Ramos (cell line): ENCODE data around the gene ZNF683.

Source experiments
- in situ Hi-C: fragments of 300-500 bp; cut with MboI; formaldehyde crosslinking; loops from one replicate; pipeline ENCODE4 v1.14.3; 2022; ENCODE audit warnings: low sequenced_read_pairs; ENCODE audit not compliant: unreplicated experiment

Gene ZNF683

DNA sequence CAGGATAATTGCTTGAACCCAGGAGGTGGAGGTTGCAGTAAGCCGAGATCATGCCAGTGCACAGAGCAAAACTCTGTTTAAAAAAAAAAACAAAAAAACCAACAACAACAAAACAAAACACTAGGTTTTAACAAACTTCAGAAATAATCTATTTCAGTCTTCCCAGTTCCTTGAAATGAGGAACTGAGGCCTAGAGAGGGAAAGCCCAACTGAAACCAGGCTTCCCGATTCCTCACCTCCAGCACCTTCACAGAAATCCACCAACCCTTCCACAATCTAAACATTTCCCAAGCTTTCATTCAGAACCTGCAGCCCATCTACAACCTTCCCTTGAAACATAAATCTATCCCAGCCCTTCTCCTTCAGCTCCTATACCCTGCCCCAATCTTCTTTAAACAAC is 55.4 kb downstream of the ZNF683 start:
- in situ Hi-C loops, result no loop called here

DNA sequence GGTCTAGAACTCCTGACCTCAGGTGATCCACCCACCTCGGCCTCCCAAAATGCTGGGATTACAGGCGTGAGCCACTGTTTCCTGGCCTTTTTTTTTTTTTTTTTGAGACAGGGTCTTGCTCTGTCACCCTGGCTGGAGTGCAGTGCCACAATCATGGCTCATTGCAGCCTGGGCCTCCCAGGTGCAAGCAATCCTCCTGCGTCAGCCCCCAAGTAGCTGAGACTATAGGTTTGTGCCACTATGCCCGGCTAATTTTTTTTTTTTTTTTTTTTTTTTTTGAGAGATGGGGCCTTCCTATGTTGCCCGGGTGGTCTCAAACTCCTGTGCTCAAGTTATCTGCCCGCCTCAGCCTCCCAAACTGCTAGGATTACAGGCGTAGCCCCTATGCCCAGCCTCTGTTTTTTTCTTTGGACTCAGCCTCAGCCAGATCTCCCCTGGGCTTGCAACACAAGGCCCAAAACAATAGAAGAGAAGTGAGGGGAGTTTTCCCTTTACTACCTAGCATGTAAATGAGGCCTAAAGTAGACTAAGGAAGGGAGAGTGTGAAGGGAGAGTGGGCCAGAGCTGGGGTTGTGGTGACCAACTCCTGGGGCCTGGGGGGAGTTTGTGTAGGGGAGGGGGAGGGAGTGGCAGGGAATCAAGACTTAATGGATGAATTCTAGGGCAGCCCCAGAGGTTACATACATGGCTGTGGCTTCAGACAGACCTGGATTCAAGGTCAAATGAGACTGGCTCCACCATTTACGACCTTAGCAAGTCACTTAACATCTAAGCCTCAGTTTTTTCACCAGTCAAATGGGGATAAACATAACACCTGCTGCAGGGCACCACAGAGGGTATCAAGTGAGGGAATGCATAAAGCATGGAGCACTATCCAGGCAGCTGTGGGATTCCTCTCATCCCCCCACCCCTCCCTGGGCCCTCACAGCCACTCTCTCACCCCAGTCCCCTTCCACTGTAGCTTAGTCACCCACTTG is 56.4 kb downstream of the ZNF683 start:
- in situ Hi-C loops, result no loop called here

DNA sequence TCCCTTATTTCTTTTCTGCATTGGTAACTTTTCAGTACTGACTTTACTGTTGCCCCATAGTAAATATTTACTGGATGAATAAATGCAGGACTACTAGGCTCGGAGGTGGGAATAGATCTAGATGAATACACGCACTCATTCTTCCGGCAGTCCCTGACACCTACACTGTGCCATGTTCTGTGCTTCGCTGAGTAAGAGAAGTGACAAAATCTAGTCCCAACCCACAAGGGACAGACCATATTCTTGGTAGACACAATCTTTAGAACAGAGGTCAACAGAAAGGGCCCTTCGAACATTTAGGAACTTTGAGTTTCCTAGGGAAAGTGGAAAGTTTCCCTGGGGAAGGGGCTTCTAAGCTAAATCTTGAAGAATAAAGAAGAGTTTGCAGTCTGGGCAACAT is 58.0 kb downstream of the ZNF683 start:
- in situ Hi-C loops, result no loop called here
